ENCODE results near the gene CUX1. TPM values are rescaled to one million over a fixed set of nuclear protein-coding genes. Genes with fewer than 3 reads are reported as not detected.

The CUX1 gene
- total RNA-seq, 2 experiments from 2014 or later = 35.6 to 38.0 TPM

DNA sequence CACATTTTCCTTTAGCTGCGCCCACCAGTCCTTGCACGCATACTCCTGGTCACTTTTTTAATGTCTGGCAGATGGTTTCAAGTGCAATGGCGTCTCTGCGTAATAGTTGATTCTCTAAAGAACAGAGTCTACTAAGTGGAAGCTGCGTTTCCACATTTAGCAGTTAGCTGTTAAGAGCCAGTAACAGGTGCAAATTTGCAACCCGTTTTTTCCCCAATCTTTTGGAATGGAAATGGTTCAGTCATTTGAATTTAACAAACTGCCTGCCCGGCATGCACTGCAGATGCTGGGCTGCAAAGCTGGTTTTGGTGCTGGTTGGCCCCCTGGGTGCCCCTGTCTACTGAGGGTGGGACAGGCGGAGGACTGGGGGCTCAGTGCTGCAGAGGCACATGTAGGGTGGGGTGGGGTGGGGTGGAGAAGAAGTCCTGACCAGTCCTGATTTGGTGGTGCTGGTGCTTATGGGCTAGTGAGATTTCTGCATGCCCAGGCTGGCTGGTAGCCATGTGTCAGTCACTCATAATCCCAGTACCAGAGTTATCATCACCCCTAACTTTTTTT lies 43.9 kb downstream of the CUX1 start:
- Mint-ChIP-seq H3K27ac (no peak overlapping the region), H3K27me3 (no peaks in the 10 kb centered on the region), H3K4me1 (ENCODE audit: low read depth) (peaks cover 54% of the 10 kb centered on the region), H3K36me3 (ENCODE audit: low read depth) (peaks cover 6% of the 10 kb centered on the region), H3K4me3 (no peak overlapping the region), H3K9me3 (no peaks in the 10 kb centered on the region)
- ChIA-PET CTCF (no interaction called here), POLR2A (no interaction called here)
- H3K27ac ChIP-seq (ENCODE audit: low read depth in 1 of 2, low read length in 2 of 2) = no peak overlapping the region
- intact Hi-C loops (cut with DNase I, micrococcal nuclease) = no loop called here
- TF ChIP-seq, protein P1, sequence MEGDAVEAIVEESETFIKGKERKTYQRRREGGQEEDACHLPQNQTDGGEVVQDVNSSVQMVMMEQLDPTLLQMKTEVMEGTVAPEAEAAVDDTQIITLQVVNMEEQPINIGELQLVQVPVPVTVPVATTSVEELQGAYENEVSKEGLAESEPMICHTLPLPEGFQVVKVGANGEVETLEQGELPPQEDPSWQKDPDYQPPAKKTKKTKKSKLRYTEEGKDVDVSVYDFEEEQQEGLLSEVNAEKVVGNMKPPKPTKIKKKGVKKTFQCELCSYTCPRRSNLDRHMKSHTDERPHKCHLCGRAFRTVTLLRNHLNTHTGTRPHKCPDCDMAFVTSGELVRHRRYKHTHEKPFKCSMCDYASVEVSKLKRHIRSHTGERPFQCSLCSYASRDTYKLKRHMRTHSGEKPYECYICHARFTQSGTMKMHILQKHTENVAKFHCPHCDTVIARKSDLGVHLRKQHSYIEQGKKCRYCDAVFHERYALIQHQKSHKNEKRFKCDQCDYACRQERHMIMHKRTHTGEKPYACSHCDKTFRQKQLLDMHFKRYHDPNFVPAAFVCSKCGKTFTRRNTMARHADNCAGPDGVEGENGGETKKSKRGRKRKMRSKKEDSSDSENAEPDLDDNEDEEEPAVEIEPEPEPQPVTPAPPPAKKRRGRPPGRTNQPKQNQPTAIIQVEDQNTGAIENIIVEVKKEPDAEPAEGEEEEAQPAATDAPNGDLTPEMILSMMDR (IDR thresholded peaks at IDR 0.05) = no peak
- no peaks in the 10 kb centered on the region for H3K9me3 ChIP-seq (ENCODE audit: control insufficient read depth in 1 of 2, insufficient read depth in 1 of 2, low read length in 2 of 2)
- H3K36me3 ChIP-seq (ENCODE audit: insufficient read depth, low read length) = no peaks in the 10 kb centered on the region
- no peaks in the 10 kb centered on the region for H3K27me3 ChIP-seq (ENCODE audit: control insufficient read depth in 1 of 2, insufficient read depth in 2 of 2, low read length in 2 of 2)
- no peak for DNase-seq
- H3K4me1 ChIP-seq (ENCODE audit: insufficient read depth, low read length) = peaks cover 17% of the 10 kb centered on the region
- no peak for ATAC-seq (ENCODE audit: poor library complexity)
- H3K4me3 ChIP-seq (ENCODE audit: low read length) = no peak overlapping the region

DNA sequence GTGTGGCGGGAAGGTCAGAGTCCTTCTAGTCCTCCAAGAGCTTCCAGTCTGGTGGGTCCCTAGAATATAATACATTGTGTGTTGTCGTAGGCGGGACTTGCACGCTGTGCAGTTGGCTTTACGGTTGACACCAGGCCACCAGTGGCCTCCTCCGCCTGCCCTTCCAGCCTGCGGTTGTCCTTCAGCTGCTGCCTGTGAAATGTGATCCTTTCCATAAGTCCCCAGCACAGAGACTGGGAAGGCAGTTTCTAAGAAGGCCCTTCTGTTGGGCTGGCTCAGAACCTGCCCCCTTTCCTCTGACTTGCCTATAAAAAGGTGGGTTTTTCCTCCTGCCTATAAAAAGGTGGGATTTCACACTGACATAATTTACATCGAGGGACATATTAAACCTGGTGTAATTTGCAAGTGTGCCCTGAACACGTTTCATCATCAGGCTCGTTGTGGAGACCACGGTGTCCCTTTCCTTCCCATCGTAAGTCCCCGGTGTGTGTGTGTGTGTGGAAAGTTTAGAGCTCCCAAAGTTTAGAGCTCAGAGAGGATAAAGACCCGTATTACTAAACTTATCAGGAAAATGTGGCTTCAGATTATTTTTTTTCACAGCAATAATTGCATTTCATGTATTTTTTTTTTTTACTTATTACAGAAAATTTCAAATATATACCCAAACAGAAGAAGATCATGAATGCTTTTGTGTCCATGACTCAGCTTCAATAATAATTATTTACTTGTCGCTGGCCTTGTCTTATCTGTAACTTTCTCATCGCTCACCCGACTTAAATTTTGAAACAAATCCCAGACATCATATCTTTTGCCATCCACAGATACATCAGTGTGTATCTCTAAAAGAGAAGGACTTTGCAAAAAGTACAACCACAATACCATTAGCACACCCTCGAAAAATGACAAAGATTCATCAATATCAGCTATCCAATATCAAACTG lies 45.1 kb downstream of the CUX1 start:
- TF ChIP-seq, protein P1 (IDR thresholded peaks at IDR 0.05) = no peak
- H3K36me3 ChIP-seq (ENCODE audit: insufficient read depth, low read length) = no peaks in the 10 kb centered on the region
- intact Hi-C loops (cut with DNase I, micrococcal nuclease) = no loop called here
- H3K27me3 ChIP-seq (ENCODE audit: control insufficient read depth in 1 of 2, insufficient read depth in 2 of 2, low read length in 2 of 2) = no peaks in the 10 kb centered on the region
- no peak overlapping the region for H3K4me3 ChIP-seq (ENCODE audit: low read length)
- H3K4me1 Mint-ChIP-seq (ENCODE audit: low read depth) = peaks cover 42% of the 10 kb centered on the region
- no peaks in the 10 kb centered on the region for H3K9me3 ChIP-seq (ENCODE audit: control insufficient read depth in 1 of 2, insufficient read depth in 1 of 2, low read length in 2 of 2)
- H3K4me1 ChIP-seq (ENCODE audit: insufficient read depth, low read length) = peaks cover 9% of the 10 kb centered on the region
- H3K27me3 Mint-ChIP-seq = no peaks in the 10 kb centered on the region
- H3K27ac Mint-ChIP-seq = no peak overlapping the region
- no peak for DNase-seq
- no peaks in the 10 kb centered on the region for H3K9me3 Mint-ChIP-seq
- no peak overlapping the region for H3K27ac ChIP-seq (ENCODE audit: low read depth in 1 of 2, low read length in 2 of 2)
- no peaks in the 10 kb centered on the region for H3K36me3 Mint-ChIP-seq (ENCODE audit: low read depth)
- no peak overlapping the region for H3K4me3 Mint-ChIP-seq
- ATAC-seq (ENCODE audit: poor library complexity) = no peak
- CTCF ChIA-PET = interaction anchor here (0.6 to 1.1 kb wide), 2 partner anchors 47 to 96 kb away, joined by 3 to 4 read pairs; no protein-coding TSS in a partner anchor
- POLR2A ChIA-PET = no interaction called here

DNA sequence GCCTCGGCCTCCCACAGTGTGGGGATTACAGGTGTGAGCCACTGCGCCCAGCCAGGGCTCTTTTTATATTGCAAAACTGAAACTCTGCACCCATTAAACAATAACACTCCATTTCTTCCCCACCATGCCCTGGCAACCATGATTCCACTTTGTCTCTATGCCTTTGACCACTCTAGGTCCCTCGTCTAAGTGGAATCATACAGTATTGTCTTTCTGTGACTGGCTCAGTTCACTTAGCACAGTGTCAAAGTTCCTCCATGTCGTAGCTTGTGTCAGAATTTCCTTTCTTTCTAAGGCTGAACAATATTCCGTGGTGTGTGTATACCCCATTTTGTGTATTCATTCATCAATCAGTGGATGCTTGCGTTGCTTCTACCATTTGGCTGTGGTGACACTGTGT lies 46.2 kb downstream of the CUX1 start:
- no peak overlapping the region for H3K27ac Mint-ChIP-seq

More for the DNA sequence above, 46.2 kb downstream of the CUX1 start:
- intact Hi-C loops (cut with DNase I, micrococcal nuclease) = no loop called here
- Histone ChIP-seq H3K4me1 (ENCODE audit: insufficient read depth, low read length) (peaks cover 5% of the 10 kb centered on the region), H3K27me3 (ENCODE audit: control insufficient read depth in 1 of 2, insufficient read depth in 2 of 2, low read length in 2 of 2) (no peaks in the 10 kb centered on the region), H3K9me3 (ENCODE audit: control insufficient read depth in 1 of 2, insufficient read depth in 1 of 2, low read length in 2 of 2) (no peaks in the 10 kb centered on the region), H3K27ac (ENCODE audit: low read depth in 1 of 2, low read length in 2 of 2) (no peak overlapping the region), H3K36me3 (ENCODE audit: insufficient read depth, low read length) (no peaks in the 10 kb centered on the region), H3K4me3 (ENCODE audit: low read length) (no peak overlapping the region)
- POLR2A ChIA-PET = no interaction called here
- no peaks in the 10 kb centered on the region for H3K9me3 Mint-ChIP-seq
- ATAC-seq (ENCODE audit: poor library complexity) = no peak
- no peaks in the 10 kb centered on the region for H3K36me3 Mint-ChIP-seq (ENCODE audit: low read depth)
- TF ChIP-seq, protein P1 (IDR thresholded peaks at IDR 0.05) = no peak
- CTCF ChIA-PET = no interaction called here
- H3K4me1 Mint-ChIP-seq (ENCODE audit: low read depth) = peaks cover 42% of the 10 kb centered on the region
- no peak for DNase-seq
- H3K27me3 Mint-ChIP-seq = no peaks in the 10 kb centered on the region
- no peak overlapping the region for H3K4me3 Mint-ChIP-seq
